ENCODE data around the gene AGXT2. TPM values are rescaled to one million over a fixed set of nuclear protein-coding genes. Genes with fewer than 3 reads are reported as not detected.

The AGXT2 gene
- total RNA-seq, 1 donor from 2014 or later: not detected

DNA sequence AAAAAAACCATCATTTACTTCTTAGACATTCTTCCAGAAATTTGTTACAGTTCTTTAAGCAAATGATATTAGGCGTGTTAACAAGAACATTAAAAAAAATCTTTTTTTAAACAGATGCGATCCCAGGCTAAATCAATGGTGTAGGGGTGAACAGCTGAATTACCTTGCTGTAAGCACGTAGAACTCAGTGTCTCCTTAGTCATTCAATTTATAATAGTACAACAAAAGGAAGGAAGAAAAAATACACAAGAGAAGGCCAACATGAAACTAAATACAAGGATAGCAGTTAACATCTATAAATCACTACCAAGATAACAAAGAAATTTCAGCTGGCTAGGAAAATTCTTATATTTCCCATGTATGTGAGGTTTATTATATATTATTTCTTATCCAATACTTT is 35.4 kb downstream of the AGXT2 start:
- H3K9me3 Mint-ChIP-seq (ENCODE audit: unreplicated experiment): no peaks in the 10 kb centered on the region
- no peak for TF ChIP-seq CTCF (IDR thresholded peaks at IDR 0.05; ENCODE audit: unreplicated experiment)
- no peaks in the 10 kb centered on the region for H3K27me3 Mint-ChIP-seq (ENCODE audit: unreplicated experiment)

GRCh38 chr5:35010676-35011075 is 37.1 kb downstream of the AGXT2 start:
- no peaks in the 10 kb centered on the region for H3K27me3 Mint-ChIP-seq (ENCODE audit: unreplicated experiment)
- no peaks in the 10 kb centered on the region for H3K4me1 Mint-ChIP-seq (ENCODE audit: unreplicated experiment)
- no peaks in the 10 kb centered on the region for H3K36me3 Mint-ChIP-seq (ENCODE audit: low read depth, unreplicated experiment)
- H3K9me3 Mint-ChIP-seq (ENCODE audit: unreplicated experiment): no peaks in the 10 kb centered on the region
- no peak overlapping the region for H3K4me3 Mint-ChIP-seq (ENCODE audit: unreplicated experiment)
- no peak for TF ChIP-seq CTCF (IDR thresholded peaks at IDR 0.05; ENCODE audit: unreplicated experiment)
- no peak for DNase-seq (ENCODE audit: low spot score)
- H3K27ac Mint-ChIP-seq (ENCODE audit: unreplicated experiment): no peak overlapping the region

More for the DNA sequence above, 35.4 kb downstream of the AGXT2 start:
- Mint-ChIP-seq H3K4me3 (ENCODE audit: unreplicated experiment) (no peak overlapping the region), H3K36me3 (ENCODE audit: low read depth, unreplicated experiment) (no peaks in the 10 kb centered on the region), H3K4me1 (ENCODE audit: unreplicated experiment) (no peaks in the 10 kb centered on the region), H3K27ac (ENCODE audit: unreplicated experiment) (no peak overlapping the region)
- DNase-seq (ENCODE audit: low spot score): no peak

GRCh38 chr5:35009657-35010056 is 38.1 kb downstream of the AGXT2 start:
- Mint-ChIP-seq H3K27ac (ENCODE audit: unreplicated experiment) (no peak overlapping the region), H3K36me3 (ENCODE audit: low read depth, unreplicated experiment) (no peaks in the 10 kb centered on the region), H3K4me3 (ENCODE audit: unreplicated experiment) (no peak overlapping the region), H3K27me3 (ENCODE audit: unreplicated experiment) (peaks cover 2% of the 10 kb centered on the region), H3K4me1 (ENCODE audit: unreplicated experiment) (no peaks in the 10 kb centered on the region), H3K9me3 (ENCODE audit: unreplicated experiment) (no peaks in the 10 kb centered on the region)
- no peak for DNase-seq (ENCODE audit: low spot score)
- TF ChIP-seq CTCF (IDR thresholded peaks at IDR 0.05; ENCODE audit: unreplicated experiment): no peak

DNA sequence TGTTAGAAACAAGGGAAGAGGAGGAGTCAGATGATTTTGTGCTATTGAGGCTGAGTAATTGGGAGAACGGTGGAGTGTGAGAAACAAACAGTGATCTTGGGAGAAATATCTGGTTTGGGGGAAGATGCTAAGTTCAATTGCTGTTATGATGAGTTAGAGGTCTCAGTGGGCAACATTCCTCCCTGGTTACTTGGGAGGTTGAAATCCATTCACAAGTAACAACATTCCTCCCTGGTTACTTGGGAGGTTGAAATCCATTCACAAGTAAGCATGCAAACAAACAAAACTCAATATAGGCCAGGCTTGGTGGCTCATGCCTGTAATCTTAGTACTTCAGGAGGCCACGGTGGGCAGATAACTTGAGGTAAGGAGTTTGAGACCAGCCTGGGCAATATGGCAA is 38.7 kb downstream of the AGXT2 start:
- Mint-ChIP-seq H3K36me3 (ENCODE audit: low read depth, unreplicated experiment) (no peaks in the 10 kb centered on the region), H3K4me1 (ENCODE audit: unreplicated experiment) (no peaks in the 10 kb centered on the region), H3K4me3 (ENCODE audit: unreplicated experiment) (no peak overlapping the region), H3K27ac (ENCODE audit: unreplicated experiment) (no peak overlapping the region), H3K9me3 (ENCODE audit: unreplicated experiment) (no peaks in the 10 kb centered on the region), H3K27me3 (ENCODE audit: unreplicated experiment) (peaks cover 2% of the 10 kb centered on the region)
- no peak for TF ChIP-seq CTCF (IDR thresholded peaks at IDR 0.05; ENCODE audit: unreplicated experiment)
- no peak for DNase-seq (ENCODE audit: low spot score)

GRCh38 chr5:35004771-35005170 is 43.0 kb downstream of the AGXT2 start:
- Mint-ChIP-seq H3K4me1 (ENCODE audit: unreplicated experiment) (no peaks in the 10 kb centered on the region), H3K27ac (ENCODE audit: unreplicated experiment) (no peak overlapping the region), H3K4me3 (ENCODE audit: unreplicated experiment) (no peak overlapping the region), H3K36me3 (ENCODE audit: low read depth, unreplicated experiment) (no peaks in the 10 kb centered on the region), H3K27me3 (ENCODE audit: unreplicated experiment) (peaks cover 2% of the 10 kb centered on the region), H3K9me3 (ENCODE audit: unreplicated experiment) (no peaks in the 10 kb centered on the region)
- no peak for DNase-seq (ENCODE audit: low spot score)
- no peak for TF ChIP-seq CTCF (IDR thresholded peaks at IDR 0.05; ENCODE audit: unreplicated experiment)

All from endothelial cell (in vitro differentiated cells).